ENCODE measurements around the gene LRIG1. TPM values are rescaled to one million over a fixed set of nuclear protein-coding genes. Genes with fewer than 3 reads are reported as not detected.

Gene LRIG1
- total and polyA plus RNA-seq, 7 donors: 4.2 to 226 (median 150) TPM

DNA sequence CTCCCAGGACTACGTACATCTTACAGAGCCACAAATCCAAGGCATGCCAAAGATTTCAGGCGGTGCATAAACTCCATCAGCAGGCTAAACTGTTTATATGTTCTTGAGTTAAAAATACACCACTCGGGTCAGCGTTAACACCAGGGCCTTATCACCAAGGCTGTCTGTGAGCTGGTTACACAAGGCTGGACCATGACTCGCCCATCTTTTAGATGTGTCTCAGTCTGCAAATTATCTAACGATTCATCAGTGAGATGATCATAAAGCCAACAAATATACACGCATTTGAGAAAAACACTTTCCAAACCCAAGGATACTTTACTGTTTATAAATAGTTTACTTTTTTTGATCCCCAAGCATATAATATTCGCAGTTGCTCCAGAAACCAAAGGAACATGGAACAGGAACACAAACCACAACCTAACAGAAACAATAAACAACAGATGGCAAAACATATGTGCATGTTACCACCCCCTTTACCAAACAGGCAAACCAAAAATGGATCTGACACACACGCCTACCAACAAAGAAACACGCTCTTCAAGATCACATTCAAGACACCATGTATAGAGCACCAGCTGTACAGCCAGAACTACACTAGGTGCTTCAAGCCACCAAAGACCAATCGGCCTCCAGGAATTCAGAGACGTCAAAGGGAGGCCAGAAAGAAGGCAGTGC, 15.4 kb downstream of the LRIG1 start:
- H3K27ac ChIP-seq: peak overlapping the region; percentile 85 to 95 (median 91)
- 43 to 59% methylated on average over 12 of the region's 12 CpGs for WGBS, 2 donors

DNA sequence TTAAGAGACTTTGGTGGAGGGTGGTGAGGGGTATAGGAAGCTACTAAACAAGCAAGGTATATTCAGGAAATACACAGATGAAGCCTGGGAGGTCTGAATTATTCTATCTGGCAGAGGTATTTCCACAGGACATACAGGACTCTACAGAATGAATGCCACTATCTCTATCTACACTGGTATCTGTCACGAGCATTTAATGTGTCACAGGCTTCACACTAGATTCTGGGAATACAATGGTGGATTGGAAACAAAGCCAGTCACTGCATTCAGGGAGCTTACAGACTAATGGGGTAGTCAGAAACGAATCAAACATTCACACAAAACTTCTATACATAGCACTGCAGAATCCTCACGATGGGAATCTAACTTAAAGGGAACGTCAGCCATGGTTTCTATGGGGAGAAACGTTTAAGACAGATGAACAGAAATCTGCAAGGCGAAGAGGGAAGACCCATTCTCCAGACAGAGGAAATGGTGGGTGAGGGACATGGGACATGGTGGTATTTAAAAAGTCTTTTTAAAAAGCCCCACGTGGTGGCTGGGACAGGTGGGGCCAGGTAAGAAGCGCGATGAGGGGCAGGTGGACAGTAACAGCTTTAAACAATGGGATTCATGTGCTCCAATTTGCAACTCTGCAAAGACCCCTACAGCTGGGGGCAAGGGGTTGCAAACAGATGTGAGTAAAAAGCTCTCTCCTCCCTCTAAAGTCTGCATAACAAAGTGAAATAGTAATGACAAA, 16.5 kb downstream of the LRIG1 start:
- H3K36me3 ChIP-seq: no peaks in the 10 kb centered on the region
- peak overlapping the region; percentile 85 to 95 (median 91) for H3K27ac ChIP-seq
- DNase-seq: no peak
- H3K4me3 ChIP-seq: peak overlapping the region in 1 of 4 donors; percentile 6
- intact Hi-C loops (cut with DNase I): no loop called here
- H3K27me3 ChIP-seq: no peaks in the 10 kb centered on the region
- TF ChIP-seq POLR2A (IDR thresholded peaks at IDR 0.05): no peak
- TF ChIP-seq, protein P1, sequence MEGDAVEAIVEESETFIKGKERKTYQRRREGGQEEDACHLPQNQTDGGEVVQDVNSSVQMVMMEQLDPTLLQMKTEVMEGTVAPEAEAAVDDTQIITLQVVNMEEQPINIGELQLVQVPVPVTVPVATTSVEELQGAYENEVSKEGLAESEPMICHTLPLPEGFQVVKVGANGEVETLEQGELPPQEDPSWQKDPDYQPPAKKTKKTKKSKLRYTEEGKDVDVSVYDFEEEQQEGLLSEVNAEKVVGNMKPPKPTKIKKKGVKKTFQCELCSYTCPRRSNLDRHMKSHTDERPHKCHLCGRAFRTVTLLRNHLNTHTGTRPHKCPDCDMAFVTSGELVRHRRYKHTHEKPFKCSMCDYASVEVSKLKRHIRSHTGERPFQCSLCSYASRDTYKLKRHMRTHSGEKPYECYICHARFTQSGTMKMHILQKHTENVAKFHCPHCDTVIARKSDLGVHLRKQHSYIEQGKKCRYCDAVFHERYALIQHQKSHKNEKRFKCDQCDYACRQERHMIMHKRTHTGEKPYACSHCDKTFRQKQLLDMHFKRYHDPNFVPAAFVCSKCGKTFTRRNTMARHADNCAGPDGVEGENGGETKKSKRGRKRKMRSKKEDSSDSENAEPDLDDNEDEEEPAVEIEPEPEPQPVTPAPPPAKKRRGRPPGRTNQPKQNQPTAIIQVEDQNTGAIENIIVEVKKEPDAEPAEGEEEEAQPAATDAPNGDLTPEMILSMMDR (IDR thresholded peaks at IDR 0.05): no peak
- TF ChIP-seq EP300 (IDR thresholded peaks at IDR 0.05): no peak
- no peak for TF ChIP-seq POLR2AphosphoS5 (IDR thresholded peaks at IDR 0.05)
- WGBS, 2 donors: 44 to 74% methylated on average over 9 of the region's 9 CpGs
- peaks cover 0 to 100% (median 98%) of the 10 kb centered on the region in 4 donors for H3K4me1 ChIP-seq
- no peaks in the 10 kb centered on the region for H3K9me3 ChIP-seq

More for the DNA sequence above, 15.4 kb downstream of the LRIG1 start:
- intact Hi-C loops (cut with DNase I): loop anchor here (5.0 kb wide), 1 partner anchor 33 kb away; no protein-coding TSS in a partner anchor
- no peak overlapping the region for H3K4me3 ChIP-seq
- H3K36me3 ChIP-seq: no peaks in the 10 kb centered on the region
- peaks cover 0 to 100% (median 97%) of the 10 kb centered on the region in 4 donors for H3K4me1 ChIP-seq
- TF ChIP-seq EP300 (IDR thresholded peaks at IDR 0.05) (peak in 2 of 4 donors; percentile 12 to 70), POLR2AphosphoS5 (IDR thresholded peaks at IDR 0.05) (peak; percentile 22 to 68 (median 54))
- TF ChIP-seq, protein P1 (IDR thresholded peaks at IDR 0.05): no peak
- no peaks in the 10 kb centered on the region for H3K27me3 ChIP-seq
- peak; percentile 81 for DNase-seq
- no peaks in the 10 kb centered on the region for H3K9me3 ChIP-seq

DNA sequence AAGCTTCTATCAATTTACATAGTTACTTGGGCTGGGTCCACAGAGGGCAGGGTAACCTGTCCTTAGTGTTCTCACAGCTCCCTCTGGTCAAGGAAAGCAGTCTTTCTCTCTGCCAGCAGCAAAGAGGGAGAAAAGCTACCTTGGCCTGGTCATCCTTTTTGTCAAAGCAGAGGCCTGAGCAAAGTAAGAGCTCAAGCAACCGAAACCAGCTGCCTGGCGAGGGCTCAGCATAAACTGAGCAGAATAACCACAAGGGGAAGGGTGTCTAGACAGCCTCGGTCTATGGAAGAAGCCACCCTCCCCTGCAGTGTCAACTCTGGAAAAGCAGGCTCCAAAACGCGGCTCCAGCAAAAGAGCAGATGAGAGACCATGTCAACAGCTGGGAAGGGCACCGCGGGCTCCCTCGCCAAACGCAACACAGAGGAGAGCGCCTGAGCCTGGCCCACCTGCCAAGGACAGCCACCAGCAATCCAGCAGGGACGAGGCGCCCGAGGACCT, 17.4 kb downstream of the LRIG1 start:
- H3K9me3 ChIP-seq: no peaks in the 10 kb centered on the region
- intact Hi-C loops (cut with DNase I): no loop called here
- DNase-seq: no peak
- H3K27me3 ChIP-seq: no peaks in the 10 kb centered on the region
- H3K4me1 ChIP-seq: peaks cover 0 to 100% (median 98%) of the 10 kb centered on the region in 4 donors
- H3K27ac ChIP-seq: peak overlapping the region; percentile 85 to 95 (median 91)
- H3K4me3 ChIP-seq: peak overlapping the region in 1 of 4 donors; percentile 6
- H3K36me3 ChIP-seq: no peaks in the 10 kb centered on the region
- TF ChIP-seq, protein P1 (IDR thresholded peaks at IDR 0.05): no peak
- no peak for TF ChIP-seq EP300 (IDR thresholded peaks at IDR 0.05)
- no peak for TF ChIP-seq POLR2A (IDR thresholded peaks at IDR 0.05)
- TF ChIP-seq POLR2AphosphoS5 (IDR thresholded peaks at IDR 0.05): no peak
- WGBS, 2 donors: 14 to 52% methylated on average over 13 of the region's 13 CpGs

GRCh38 chr3:66483006-66483405, 17.8 kb downstream of the LRIG1 start:
- TF ChIP-seq POLR2AphosphoS5 (IDR thresholded peaks at IDR 0.05) (peak; percentile 56 to 81 (median 64)), POLR2A (IDR thresholded peaks at IDR 0.05) (no peak), EP300 (IDR thresholded peaks at IDR 0.05) (peak in 1 of 4 donors; percentile 50)
- Histone ChIP-seq H3K36me3 (no peaks in the 10 kb centered on the region), H3K4me3 (peak overlapping the region in 1 of 4 donors; percentile 6), H3K27ac (peak overlapping the region; percentile 85 to 95 (median 91)), H3K4me1 (peaks cover 0 to 100% (median 99%) of the 10 kb centered on the region in 4 donors), H3K27me3 (no peaks in the 10 kb centered on the region), H3K9me3 (no peaks in the 10 kb centered on the region)
- DNase-seq: peak; percentile 94
- WGBS, 2 donors: 29 to 60% methylated on average over 4 of the region's 4 CpGs
- intact Hi-C loops (cut with DNase I): no loop called here

DNA sequence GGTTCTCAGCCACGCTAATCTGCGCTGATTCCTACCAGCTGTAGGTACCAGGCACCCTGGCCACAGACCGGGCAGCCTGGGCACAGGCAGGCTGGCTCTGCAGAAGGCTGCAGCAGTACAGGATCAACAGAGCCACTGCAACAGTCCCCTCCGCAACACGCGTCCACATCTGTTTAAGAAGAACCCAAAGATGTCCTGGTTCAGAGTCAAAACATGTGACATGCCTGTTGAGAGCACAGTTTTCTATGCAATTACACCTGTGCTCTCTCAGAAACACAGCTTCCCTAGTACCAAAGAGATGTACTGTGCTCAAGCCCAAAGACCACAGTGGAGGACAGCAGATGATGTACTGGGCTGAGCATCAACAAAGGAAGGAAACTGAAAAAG, 18.8 kb downstream of the LRIG1 start:
- H3K4me3 ChIP-seq: no peak overlapping the region
- no peaks in the 10 kb centered on the region for H3K9me3 ChIP-seq
- intact Hi-C loops (cut with DNase I): no loop called here
- peak overlapping the region; percentile 85 to 95 (median 91) for H3K27ac ChIP-seq
- 17 to 46% methylated on average over 6 of the region's 6 CpGs for WGBS, 2 donors
- no peaks in the 10 kb centered on the region for H3K36me3 ChIP-seq
- TF ChIP-seq POLR2AphosphoS5 (IDR thresholded peaks at IDR 0.05) (no peak), EP300 (IDR thresholded peaks at IDR 0.05) (no peak), POLR2A (IDR thresholded peaks at IDR 0.05) (no peak)
- TF ChIP-seq, protein P1 (IDR thresholded peaks at IDR 0.05): no peak
- DNase-seq: no peak
- H3K27me3 ChIP-seq: no peaks in the 10 kb centered on the region
- peaks cover 0 to 100% (median 99%) of the 10 kb centered on the region in 4 donors for H3K4me1 ChIP-seq

All from sigmoid colon (tissue), 7 donors.